ENCODE data around the gene FBXL20. TPM values are rescaled to one million over a fixed set of nuclear protein-coding genes. Genes with fewer than 3 reads are reported as not detected.
"Not testable (repeated sequence)": the region's sequence is repeated elsewhere in the genome, so short reads cannot be mapped to it uniquely, and the experiment has no call there.

Gene FBXL20
- total RNA-seq, 1 donor, result 22.4 TPM

- no peak for DNase-seq (ENCODE audit: low read depth in 2 of 3, low spot score in 2 of 3)
These were observed 10.0 kb downstream of the FBXL20 start for GRCh38 chr17:39391448-39391847.

GRCh38 chr17:39385040-39385439 lies 16.4 kb downstream of the FBXL20 start:
- DNase-seq (ENCODE audit: low read depth in 2 of 3, low spot score in 2 of 3), result no peak

DNA sequence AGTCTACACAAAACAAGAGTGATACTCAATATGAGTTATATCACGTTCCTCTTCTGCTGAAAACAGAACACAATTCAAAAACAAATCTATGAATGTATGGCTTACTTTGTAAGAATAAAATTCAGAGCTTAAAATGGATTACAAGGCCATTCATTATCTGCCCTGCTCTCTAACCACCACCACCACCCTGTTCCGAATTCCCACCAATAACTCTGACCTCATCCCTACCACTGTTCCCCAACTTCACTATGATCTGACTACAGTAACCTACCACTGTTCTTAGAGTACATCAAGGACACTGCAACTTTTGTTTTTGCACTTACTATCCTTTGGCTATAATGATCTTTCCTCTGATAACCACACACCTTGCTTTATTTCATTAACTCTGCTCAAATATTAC lies 21.3 kb downstream of the FBXL20 start:
- DNase-seq (ENCODE audit: low read depth in 2 of 3, low spot score in 2 of 3), result no peak

- no peak for DNase-seq (ENCODE audit: low read depth in 2 of 3, low spot score in 2 of 3)
These were observed 25.0 kb downstream of the FBXL20 start for GRCh38 chr17:39376434-39376833.

- not testable (repeated sequence) for DNase-seq (ENCODE audit: low read depth in 2 of 3, low spot score in 2 of 3)
These were observed 33.6 kb downstream of the FBXL20 start for GRCh38 chr17:39367805-39368204.

GRCh38 chr17:39365872-39366271 lies 35.6 kb downstream of the FBXL20 start:
- no peak for DNase-seq (ENCODE audit: low read depth in 2 of 3, low spot score in 2 of 3)

DNA sequence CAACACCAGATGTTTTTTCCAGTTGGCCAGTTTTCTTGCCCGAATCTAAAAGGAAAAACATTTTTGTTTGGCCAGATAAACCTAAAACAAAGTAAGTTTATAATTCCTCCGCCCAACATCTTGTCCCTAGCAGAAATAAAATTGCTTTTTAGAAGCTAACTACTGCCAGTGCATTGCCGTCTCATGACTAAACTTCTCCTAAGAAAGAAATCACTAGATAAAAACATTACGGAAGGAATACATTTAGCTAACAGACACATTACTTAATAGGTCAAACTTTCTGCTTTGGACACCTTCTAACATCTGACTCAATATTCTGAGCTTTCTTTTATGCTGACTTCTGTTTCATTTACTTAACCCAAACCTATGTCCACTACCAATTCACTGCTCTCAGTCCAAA lies 36.2 kb downstream of the FBXL20 start:
- DNase-seq (ENCODE audit: low read depth in 2 of 3, low spot score in 2 of 3), result no peak

DNA sequence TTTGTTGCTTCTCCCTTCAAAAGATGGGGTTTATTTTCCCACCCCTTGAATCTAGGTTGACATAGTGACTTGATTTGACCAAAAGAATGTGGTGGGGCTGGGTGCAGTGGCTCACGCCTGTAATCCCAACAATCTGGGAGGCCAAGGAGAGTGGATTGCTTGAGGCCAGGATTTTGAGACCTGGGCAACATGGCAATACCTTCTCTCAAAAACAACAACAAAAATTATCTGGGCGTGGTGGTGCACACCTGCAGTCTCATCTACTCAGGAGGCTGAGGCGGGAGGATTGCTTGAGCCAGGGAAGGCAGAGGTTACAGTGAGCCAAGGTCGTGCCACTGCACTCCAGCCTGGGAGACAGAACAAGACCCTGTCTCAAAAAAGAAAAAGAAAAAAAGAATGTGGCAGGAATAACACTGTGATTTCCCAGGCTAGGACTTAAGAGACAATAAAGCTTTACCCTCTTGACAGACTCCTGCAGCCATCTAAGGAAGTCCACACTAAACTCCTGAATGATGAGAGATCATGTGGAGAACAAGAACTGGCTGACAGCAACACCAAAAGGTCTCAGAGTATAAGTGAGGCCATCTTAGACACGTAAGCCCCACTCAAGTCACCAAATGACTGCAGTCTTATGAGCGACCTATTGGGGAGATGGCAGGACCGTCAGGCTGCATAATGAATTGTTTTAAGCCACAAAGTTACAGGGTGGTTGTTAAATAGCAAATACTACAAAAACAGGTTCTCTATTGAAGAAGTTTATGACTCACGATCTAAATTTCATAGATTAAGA lies 37.0 kb downstream of the FBXL20 start:
- no peak for DNase-seq (ENCODE audit: low read depth in 2 of 3, low spot score in 2 of 3)

DNA sequence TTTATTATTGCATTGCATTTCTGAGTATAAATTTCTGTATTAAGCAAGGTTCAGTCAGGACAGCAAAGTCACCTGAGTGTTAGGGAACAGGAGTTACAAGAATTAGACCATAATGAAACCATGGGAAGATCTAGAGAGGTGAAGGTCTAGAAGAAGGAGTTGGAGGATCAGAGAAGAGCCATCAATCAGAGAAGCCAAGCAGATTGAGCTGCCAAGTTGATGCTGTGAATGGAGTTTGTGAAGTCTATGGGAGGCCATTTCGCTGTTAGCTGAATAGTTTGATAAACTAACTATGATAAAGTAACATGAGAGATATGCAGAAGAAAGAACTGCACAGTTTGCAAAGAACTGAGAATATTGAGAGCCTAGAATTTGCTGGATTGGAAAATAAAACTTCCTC lies 40.4 kb downstream of the FBXL20 start:
- no peak for DNase-seq (ENCODE audit: low read depth in 2 of 3, low spot score in 2 of 3)

- no peak for DNase-seq (ENCODE audit: low read depth in 2 of 3, low spot score in 2 of 3)
These were observed 40.9 kb downstream of the FBXL20 start for GRCh38 chr17:39360537-39360936.

GRCh38 chr17:39359994-39360393 lies 41.4 kb downstream of the FBXL20 start:
- DNase-seq (ENCODE audit: low read depth in 2 of 3, low spot score in 2 of 3), result no peak

GRCh38 chr17:39357986-39358385 lies 43.4 kb downstream of the FBXL20 start:
- DNase-seq (ENCODE audit: low read depth in 2 of 3, low spot score in 2 of 3), result no peak

GRCh38 chr17:39357488-39357887 lies 43.9 kb downstream of the FBXL20 start:
- DNase-seq (ENCODE audit: low read depth in 2 of 3, low spot score in 2 of 3), result no peak

- no peak for DNase-seq (ENCODE audit: low read depth in 2 of 3, low spot score in 2 of 3)
These were observed 48.4 kb downstream of the FBXL20 start for GRCh38 chr17:39352986-39353385.

DNA sequence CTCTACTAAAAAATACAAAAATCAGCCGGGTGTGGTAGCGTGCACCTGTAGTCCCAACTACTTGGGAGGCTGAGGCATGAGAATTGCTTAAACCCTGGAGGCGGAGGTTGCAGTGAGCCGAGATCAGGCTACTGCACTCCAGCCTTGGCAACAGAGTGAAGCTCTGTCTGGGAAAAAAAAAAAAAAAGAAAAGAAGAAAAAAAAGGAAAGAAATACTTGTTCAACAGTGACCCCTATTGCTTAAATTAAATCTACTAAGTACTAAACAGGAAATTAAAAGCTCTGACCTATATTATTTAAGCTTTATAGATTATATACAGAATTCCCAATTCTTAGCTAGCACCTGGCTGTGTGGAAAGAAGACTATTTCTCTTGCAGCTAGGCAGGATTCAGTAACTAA lies 48.9 kb downstream of the FBXL20 start:
- peak in 1 of 3 donors; percentile 17 for DNase-seq (ENCODE audit: low read depth in 2 of 3, low spot score in 2 of 3)

DNA sequence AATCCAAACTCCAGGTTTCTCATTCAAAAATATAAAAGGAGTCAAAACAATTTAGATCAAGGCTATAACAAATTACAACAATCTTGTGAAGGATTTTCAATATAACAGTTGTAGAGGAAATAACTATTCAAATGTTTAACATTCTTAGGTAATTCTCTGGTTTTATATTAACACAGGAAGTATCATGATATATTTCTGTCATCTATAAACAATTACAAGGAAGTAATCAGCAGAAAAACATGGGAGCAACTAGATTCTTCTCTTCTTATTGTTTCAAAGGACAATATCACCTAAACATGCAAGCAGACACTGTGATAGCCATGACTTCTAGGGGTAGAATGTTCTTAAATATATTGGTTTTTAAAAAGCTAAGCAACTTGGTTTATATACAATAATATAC lies 49.9 kb downstream of the FBXL20 start:
- DNase-seq (ENCODE audit: low read depth in 2 of 3, low spot score in 2 of 3), result no peak

DNA sequence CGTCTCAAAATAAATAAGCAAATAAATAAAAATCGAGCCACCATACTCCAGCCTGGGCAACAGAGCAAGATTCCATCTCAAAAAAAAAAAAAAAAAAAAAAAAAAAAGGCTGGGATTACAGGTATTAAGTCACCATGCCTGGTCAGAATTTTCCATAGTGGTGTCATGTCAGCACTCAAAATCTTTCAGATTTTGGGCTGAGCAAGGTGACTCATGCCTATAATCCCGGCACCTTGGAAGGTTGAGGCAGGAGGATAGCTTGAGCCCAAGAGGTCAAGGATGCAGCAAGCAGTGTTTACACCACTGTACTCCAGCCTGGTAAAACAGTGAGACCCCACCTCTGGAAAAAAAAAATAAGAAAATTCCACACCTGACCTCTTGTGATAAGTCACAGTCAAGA lies 52.2 kb downstream of the FBXL20 start:
- DNase-seq (ENCODE audit: low read depth in 2 of 3, low spot score in 2 of 3), result no peak

DNA sequence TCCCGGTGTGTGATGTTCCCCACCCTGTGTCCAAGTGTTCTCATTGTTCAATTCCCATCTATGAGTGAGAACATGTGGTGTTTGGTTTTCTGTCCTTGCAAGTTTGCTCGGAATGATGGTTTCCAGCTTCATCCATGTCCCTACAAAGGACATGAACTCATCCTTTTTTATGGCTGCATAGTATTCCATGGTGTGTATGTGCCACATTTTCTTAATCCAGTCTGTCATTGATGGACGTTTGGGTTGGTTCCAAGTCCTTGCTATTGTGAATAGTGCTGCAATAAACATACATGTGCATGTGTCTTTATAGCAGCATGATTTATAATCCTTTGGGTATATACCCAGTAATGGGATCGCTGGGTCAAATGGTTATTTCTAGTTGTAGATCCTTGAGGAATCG lies 54.6 kb downstream of the FBXL20 start:
- not testable (repeated sequence) for DNase-seq (ENCODE audit: low read depth in 2 of 3, low spot score in 2 of 3)

GRCh38 chr17:39341541-39341940 lies 59.9 kb downstream of the FBXL20 start:
- DNase-seq (ENCODE audit: low read depth in 2 of 3, low spot score in 2 of 3), result no peak

DNA sequence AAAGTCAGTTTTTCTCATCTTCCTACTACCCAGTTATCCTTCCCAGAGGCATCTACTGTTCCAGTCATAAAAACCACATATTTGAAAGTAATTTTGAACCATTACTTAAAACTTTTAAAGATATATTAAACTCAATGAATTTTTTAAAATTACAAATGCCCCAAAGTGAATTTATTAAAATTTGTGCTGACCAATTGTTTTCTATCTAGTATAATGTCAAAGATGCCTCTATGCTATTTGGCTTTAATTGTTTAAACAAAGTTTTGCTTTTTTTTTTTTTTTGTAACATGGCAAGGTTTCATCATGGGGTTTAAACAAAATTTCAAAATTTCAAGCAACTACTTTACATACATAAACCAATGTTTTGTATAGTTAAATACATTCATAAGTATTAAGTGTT lies 60.7 kb downstream of the FBXL20 start:
- no peak for DNase-seq (ENCODE audit: low read depth in 2 of 3, low spot score in 2 of 3)

DNA sequence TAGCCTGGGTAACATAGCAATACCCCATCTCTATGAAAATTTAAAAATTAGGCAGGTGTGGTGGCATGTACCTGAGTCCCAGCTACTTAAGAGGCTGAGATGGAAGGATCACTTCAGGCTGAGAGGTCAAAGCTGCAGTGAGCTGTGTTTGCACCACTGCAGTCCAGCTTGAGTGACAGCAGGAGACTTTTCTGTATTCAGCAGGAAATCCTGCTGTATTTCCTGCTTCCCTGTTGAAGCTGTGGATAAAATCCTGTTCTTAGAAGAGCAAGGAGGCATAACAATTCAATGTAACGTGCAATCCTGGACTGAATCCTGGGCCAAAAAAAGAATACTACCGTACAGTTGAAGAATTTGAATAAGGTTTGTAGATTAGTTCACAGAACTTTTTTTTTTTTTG lies 62.2 kb downstream of the FBXL20 start:
- DNase-seq (ENCODE audit: low read depth in 2 of 3, low spot score in 2 of 3), result no peak

DNA sequence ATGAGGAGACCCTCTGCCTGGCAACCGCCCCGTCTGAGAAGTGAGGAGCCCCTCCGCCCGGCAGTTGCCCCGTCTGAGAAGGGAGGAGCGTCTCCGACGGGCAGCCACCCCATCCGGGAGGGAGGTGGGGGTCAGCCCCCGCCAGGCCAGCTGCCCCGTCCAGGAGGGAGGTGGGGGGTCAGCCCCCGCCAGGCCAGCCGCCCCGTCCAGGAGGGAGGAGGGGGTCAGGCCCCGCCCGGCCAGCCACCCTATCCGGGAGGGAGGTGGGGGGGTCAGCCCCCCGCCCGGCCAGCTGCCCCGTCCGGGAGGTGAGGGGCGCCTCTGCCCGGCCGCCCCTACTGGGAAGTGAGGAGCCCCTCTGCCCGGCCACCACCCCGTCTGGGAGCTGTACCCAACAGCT lies 63.8 kb downstream of the FBXL20 start:
- not testable (repeated sequence) for DNase-seq (ENCODE audit: low read depth in 2 of 3, low spot score in 2 of 3)

DNA sequence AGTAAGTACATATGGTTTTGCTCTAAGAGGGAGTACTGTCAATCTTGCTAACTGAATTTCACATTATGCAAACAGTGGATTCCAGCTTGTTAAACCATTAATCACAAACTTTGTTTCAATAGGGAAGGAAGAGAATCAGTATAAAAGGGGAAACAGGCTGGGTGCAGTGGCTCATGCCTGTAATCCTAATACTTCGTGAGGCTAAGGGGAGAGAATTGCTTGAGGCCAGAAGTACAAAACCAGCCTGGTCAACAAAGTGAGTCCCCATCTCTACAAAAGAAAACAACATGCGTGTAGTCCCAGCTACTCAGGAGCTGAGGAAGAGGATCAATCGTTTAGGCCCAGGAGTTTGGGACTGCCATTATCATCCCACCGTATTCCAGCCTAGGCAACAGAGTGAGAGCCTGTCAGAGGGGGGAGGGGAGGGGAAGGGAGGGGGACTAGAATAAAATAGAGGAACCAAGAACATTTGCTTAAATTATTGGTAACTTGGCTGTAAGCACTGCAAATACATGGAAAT lies 65.7 kb downstream of the FBXL20 start:
- DNase-seq (ENCODE audit: low read depth in 2 of 3, low spot score in 2 of 3), result peak in 2 of 3 donors; percentile 39 to 58

Data from hematopoietic multipotent progenitor cell (in vitro differentiated cells).